NCI-H1105 (cell line): ENCODE data around the gene FIBIN.
A peak's percentile ranks its signal among the peaks of the same experiment; 100 is the strongest.

Experiments
- DNase-seq: peaks from one replicate; lab custom pipeline; 2025; lab: John Stamatoyannopoulos, UW

Gene FIBIN

GRCh38 chr11:26993965-26994457 lies at the start of gene FIBIN:
Gene FIBIN, plus strand, starts transcription at chr11:26994112. Its CDS starts 415 bp downstream, at chr11:26994527.
- DNase-seq, result no peak

- no peak for DNase-seq
Measured at GRCh38 chr11:26944866-26945664, 48.8 kb upstream of the FIBIN start.

- DNase-seq, result no peak
Measured at GRCh38 chr11:26946257-26946716, 47.6 kb upstream of the FIBIN start.

- no peak for DNase-seq
Measured at GRCh38 chr11:26947379-26947844, 46.5 kb upstream of the FIBIN start.

GRCh38 chr11:26947904-26948639 lies 45.8 kb upstream of the FIBIN start:
- DNase-seq, result no peak

GRCh38 chr11:26948881-26949280 lies 45.0 kb upstream of the FIBIN start:
- no peak for DNase-seq

- DNase-seq, result no peak
Measured at GRCh38 chr11:26949846-26950245, 44.1 kb upstream of the FIBIN start.

GRCh38 chr11:26950260-26950719 lies 43.6 kb upstream of the FIBIN start:
- no peak for DNase-seq

GRCh38 chr11:26951809-26952515 lies 42.0 kb upstream of the FIBIN start:
- DNase-seq, result no peak

GRCh38 chr11:26953770-26954392 lies 40.0 kb upstream of the FIBIN start:
- DNase-seq, result no peak

- DNase-seq, result no peak
Measured at GRCh38 chr11:26958005-26958701, 35.8 kb upstream of the FIBIN start.

GRCh38 chr11:26958702-26959049 lies 35.2 kb upstream of the FIBIN start:
- no peak for DNase-seq

- no peak for DNase-seq
Measured at GRCh38 chr11:26960281-26960680, 33.6 kb upstream of the FIBIN start.

- no peak for DNase-seq
Measured at GRCh38 chr11:26963764-26964163, 30.1 kb upstream of the FIBIN start.

GRCh38 chr11:26964339-26964738 lies 29.6 kb upstream of the FIBIN start:
- DNase-seq, result no peak

- peak; percentile 24 for DNase-seq
Measured at GRCh38 chr11:26964847-26965485, 28.9 kb upstream of the FIBIN start.

GRCh38 chr11:26971961-26972360 lies 22.0 kb upstream of the FIBIN start:
- no peak for DNase-seq

- DNase-seq, result no peak
Measured at GRCh38 chr11:26974069-26974783, 19.7 kb upstream of the FIBIN start.

- DNase-seq, result no peak
Measured at GRCh38 chr11:26974996-26975395, 18.9 kb upstream of the FIBIN start.

GRCh38 chr11:26976389-26976788 lies 17.5 kb upstream of the FIBIN start:
- no peak for DNase-seq
